Neuronal stem cell (in vitro differentiated cells): ENCODE measurements around the gene GMCL2.
A peak's percentile ranks its signal among the peaks of the same experiment; 100 is the strongest.

ENCODE experiments used
- DNase-seq: peaks from one replicate; pipeline ENCODE4 v3.0.0-alpha.2; 2013; ENCODE audit warnings: low spot score
- H2AFZ ChIP-seq: one replicate; pipeline ENCODE4 v1.6.1; 2013; ENCODE audit warnings: mild to moderate bottlenecking, low read length, inconsistent platforms
- H2AK5ac ChIP-seq: 2 replicates; pipeline ENCODE4 v1.6.1; 2013; ENCODE audit warnings: low read depth, mild to moderate bottlenecking, inconsistent platforms, low read length, moderate library complexity, mixed read lengths
- H2BK120ac ChIP-seq: 2 replicates; pipeline ENCODE4 v1.6.1; 2013; ENCODE audit warnings: low read depth, mild to moderate bottlenecking, inconsistent platforms, low read length, moderate library complexity, mixed read lengths
- H2BK12ac ChIP-seq: one replicate; pipeline ENCODE4 v1.6.1; 2013; ENCODE audit warnings: low read length, inconsistent platforms
- H2BK15ac ChIP-seq: 2 replicates; pipeline ENCODE4 v1.6.1; 2013; ENCODE audit warnings: mild to moderate bottlenecking, low read length, inconsistent platforms, mixed read lengths
- H2BK5ac ChIP-seq: one replicate; pipeline ENCODE4 v1.6.1; 2013; ENCODE audit warnings: inconsistent platforms, mild to moderate bottlenecking, low read length, moderate library complexity
- H3K14ac ChIP-seq: one replicate; pipeline ENCODE4 v1.6.1; 2013; ENCODE audit warnings: low read length, inconsistent platforms
- H3K18ac ChIP-seq: 2 replicates; pipeline ENCODE4 v1.6.1; 2013; ENCODE audit warnings: low read length, inconsistent platforms
- H3K23ac ChIP-seq: 2 replicates; pipeline ENCODE4 v1.6.1; 2013; ENCODE audit warnings: low read depth, mild to moderate bottlenecking, mixed read lengths, low read length, inconsistent platforms; ENCODE audit not compliant: poor library complexity
- H3K27ac ChIP-seq: replicated peaks from 3 replicates; pipeline ENCODE4 v1.5.1; 2013; ENCODE audit warnings: low read length, inconsistent platforms
- H3K27me3 ChIP-seq, 3 experiments: 2 replicates each; pipeline ENCODE4 v1.6.1; 2013; ENCODE audit warnings: low read length in 3 of 3, mild to moderate bottlenecking in 2 of 3, inconsistent platforms in 1 of 3, low read depth in 1 of 3, mixed read lengths in 1 of 3, moderate library complexity in 1 of 3; ENCODE audit not compliant: control insufficient read depth in 3 of 3, insufficient read depth in 3 of 3
- H3K36me3 ChIP-seq, 2 donors: replicated peaks in 1 of 2; 2 replicates each; pipeline ENCODE4 v1.6.1; 2013; ENCODE audit warnings: low read length in 2 of 2; ENCODE audit not compliant: control insufficient read depth in 2 of 2, insufficient read depth in 2 of 2
- H3K4ac ChIP-seq: 2 replicates; pipeline ENCODE4 v1.6.1; 2013; ENCODE audit warnings: inconsistent platforms, mild to moderate bottlenecking, low read length, moderate library complexity
- H3K4me1 ChIP-seq, 2 donors: 1 replicate in 1 of 2; 2 replicates in 1 of 2; pipeline ENCODE4 v1.6.1; 2013; ENCODE audit warnings: low read length in 2 of 2, low read depth in 1 of 2; ENCODE audit not compliant: control insufficient read depth in 2 of 2, insufficient read depth in 1 of 2
- H3K4me2 ChIP-seq: one replicate; pipeline ENCODE4 v1.6.1; 2013; ENCODE audit warnings: mild to moderate bottlenecking, low read length, inconsistent platforms; ENCODE audit not compliant: insufficient read depth, poor library complexity, severe bottlenecking
- H3K4me3 ChIP-seq, 2 donors: 2 replicates each; pipeline ENCODE4 v1.5.1; 2013; ENCODE audit warnings: low read length in 2 of 2, mild to moderate bottlenecking in 2 of 2, inconsistent platforms in 1 of 2, moderate library complexity in 1 of 2
- H3K79me1 ChIP-seq: one replicate; pipeline ENCODE4 v1.6.1; 2013; ENCODE audit warnings: low read depth, mild to moderate bottlenecking, inconsistent platforms, low read length, moderate library complexity
- H3K9ac ChIP-seq: one replicate; pipeline ENCODE4 v1.6.1; 2013; ENCODE audit warnings: mild to moderate bottlenecking, low read depth, low read length, inconsistent platforms; ENCODE audit not compliant: poor library complexity
- H3K9me3 ChIP-seq, 2 donors: replicated peaks in 1 of 2; 2 replicates each; pipeline versions ENCODE3 to v1.6.1; 2013; ENCODE audit warnings: low read length in 2 of 2, mild to moderate bottlenecking in 2 of 2, inconsistent platforms in 1 of 2, low read depth in 1 of 2, mixed read lengths in 1 of 2, moderate library complexity in 1 of 2; ENCODE audit not compliant: control insufficient read depth in 2 of 2, insufficient read depth in 1 of 2
- H4K8ac ChIP-seq: one replicate; pipeline ENCODE4 v1.6.1; 2013; ENCODE audit warnings: low read depth, mild to moderate bottlenecking, inconsistent platforms, low read length, moderate library complexity
- H4K91ac ChIP-seq: one replicate; pipeline ENCODE4 v1.6.1; 2013; ENCODE audit warnings: low read length, low read depth, mild to moderate bottlenecking, inconsistent platforms; ENCODE audit not compliant: poor library complexity
- WGBS, 2 donors: extraction: QIAGEN DNeasy Blood & Tissue Kit; methylation state at CpG; one replicate each; pipeline ENCODE4 v1.1.7; 2013; ENCODE audit warnings: missing lambda C conversion rate in 2 of 2, mixed read lengths in 1 of 2; ENCODE audit not compliant: insufficient read length in 2 of 2, insufficient replicate concordance in 1 of 2; ENCODE audit errors: extremely low coverage in 2 of 2; 5-methylcytosine and 5-hydroxymethylcytosine counted together

Gene GMCL2

DNA sequence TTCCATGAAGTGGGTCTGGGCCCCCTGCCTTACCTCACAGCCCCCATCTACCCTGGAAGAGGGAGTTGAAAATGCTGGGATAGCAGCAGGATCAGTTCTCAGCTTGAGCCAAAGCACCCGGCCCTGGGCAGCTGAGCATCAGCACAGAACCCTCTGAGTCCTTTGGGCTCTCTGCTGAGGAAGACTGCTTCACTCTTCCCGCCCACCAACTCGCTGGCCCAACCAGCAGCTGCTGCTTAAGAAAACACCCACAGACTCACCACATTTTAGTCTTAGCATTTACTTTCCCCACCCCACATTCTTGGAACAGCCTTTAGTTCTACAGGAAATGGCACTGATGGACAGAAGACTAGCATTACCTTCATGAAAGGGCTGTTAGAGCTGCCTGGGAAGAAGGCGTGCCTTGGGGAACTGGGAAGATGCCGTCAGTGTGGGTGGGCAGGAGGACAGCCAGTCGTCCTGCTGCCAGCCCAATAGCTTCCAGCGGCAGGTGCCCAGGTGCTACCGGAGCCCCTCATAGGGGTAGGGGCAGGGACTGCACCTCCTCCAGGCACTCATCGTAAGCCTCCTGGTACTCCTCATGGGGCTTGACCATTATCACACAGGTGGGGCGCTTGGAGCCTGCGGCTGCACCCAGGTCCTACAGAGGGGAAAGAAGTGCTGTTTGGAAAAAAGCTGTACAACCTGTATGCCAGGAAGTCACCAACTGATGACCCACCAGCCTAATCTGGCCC is 37.8 kb downstream of the GMCL2 start:
- H3K27me3 ChIP-seq: no peaks in the 10 kb centered on the region
- no peak overlapping the region for H2AFZ ChIP-seq
- H2BK120ac ChIP-seq: no peak overlapping the region
- no peak overlapping the region for H3K18ac ChIP-seq
- H2AK5ac ChIP-seq: no peak overlapping the region
- H3K4me1 ChIP-seq: peaks cover 0 to 3% of the 10 kb centered on the region in 2 donors
- no peak overlapping the region for H2BK15ac ChIP-seq
- H3K4ac ChIP-seq: no peak overlapping the region
- no peak for DNase-seq
- no CpG with 5 or more reads among the region's 11 CpGs for WGBS, 2 donors
- H3K23ac ChIP-seq: no peak overlapping the region
- no peak overlapping the region for H2BK12ac ChIP-seq
- H3K9ac ChIP-seq: peak overlapping the region; percentile 47
- H3K4me2 ChIP-seq: no peak overlapping the region
- H2BK5ac ChIP-seq: no peak overlapping the region
- peaks cover 6% of the 10 kb centered on the region for H3K79me1 ChIP-seq
- no peak overlapping the region for H3K14ac ChIP-seq
- no peak overlapping the region for H3K27ac ChIP-seq
- H4K8ac ChIP-seq: no peak overlapping the region
- no peaks in the 10 kb centered on the region for H3K9me3 ChIP-seq
- H3K36me3 ChIP-seq: peaks cover 60 to 80% of the 10 kb centered on the region in 2 donors
- no peak overlapping the region for H3K4me3 ChIP-seq
- H4K91ac ChIP-seq: no peak overlapping the region

- Histone ChIP-seq H3K18ac (no peak overlapping the region), H3K4me1 (no peaks in the 10 kb centered on the region), H2AFZ (no peak overlapping the region), H4K91ac (no peak overlapping the region), H3K9me3 (no peaks in the 10 kb centered on the region), H3K79me1 (peaks cover 5% of the 10 kb centered on the region), H3K23ac (no peak overlapping the region), H2BK15ac (no peak overlapping the region), H3K9ac (peak overlapping the region; percentile 53), H2AK5ac (no peak overlapping the region), H3K36me3 (peaks cover 75 to 97% of the 10 kb centered on the region in 2 donors), H2BK120ac (no peak overlapping the region), H3K27ac (no peak overlapping the region), H3K14ac (no peak overlapping the region), H3K4me3 (no peak overlapping the region), H3K4ac (no peak overlapping the region), H3K27me3 (no peaks in the 10 kb centered on the region), H3K4me2 (no peak overlapping the region), H2BK5ac (no peak overlapping the region), H4K8ac (no peak overlapping the region), H2BK12ac (no peak overlapping the region)
- WGBS, 2 donors: no CpG with 5 or more reads among the region's 15 CpGs
- no peak for DNase-seq
These were observed 39.8 kb downstream of the GMCL2 start for GRCh38 chr5:178147406-178147805.

- no peak overlapping the region for H3K18ac ChIP-seq
- no peaks in the 10 kb centered on the region for H3K27me3 ChIP-seq
- no peak overlapping the region for H3K4ac ChIP-seq
- peak overlapping the region; percentile 8 for H3K23ac ChIP-seq
- H3K79me1 ChIP-seq: peaks cover 5% of the 10 kb centered on the region
- no peak overlapping the region for H2BK120ac ChIP-seq
- H3K4me2 ChIP-seq: no peak overlapping the region
- H2AK5ac ChIP-seq: no peak overlapping the region
- H3K14ac ChIP-seq: no peak overlapping the region
- no peak overlapping the region for H2BK5ac ChIP-seq
- no peak overlapping the region for H3K4me3 ChIP-seq
- H3K27ac ChIP-seq: no peak overlapping the region
- H2BK15ac ChIP-seq: no peak overlapping the region
- H3K4me1 ChIP-seq: no peaks in the 10 kb centered on the region
- peaks cover 65 to 98% of the 10 kb centered on the region in 2 donors for H3K36me3 ChIP-seq
- no peak overlapping the region for H3K9ac ChIP-seq
- no peak overlapping the region for H2BK12ac ChIP-seq
- H3K9me3 ChIP-seq: no peaks in the 10 kb centered on the region
- H4K91ac ChIP-seq: no peak overlapping the region
- no peak overlapping the region for H2AFZ ChIP-seq
- no peak overlapping the region for H4K8ac ChIP-seq
- DNase-seq: peak; percentile 31
- WGBS, 2 donors: no CpG with 5 or more reads among the region's 14 CpGs
These were observed 41.0 kb downstream of the GMCL2 start for GRCh38 chr5:178145965-178146820.

DNA sequence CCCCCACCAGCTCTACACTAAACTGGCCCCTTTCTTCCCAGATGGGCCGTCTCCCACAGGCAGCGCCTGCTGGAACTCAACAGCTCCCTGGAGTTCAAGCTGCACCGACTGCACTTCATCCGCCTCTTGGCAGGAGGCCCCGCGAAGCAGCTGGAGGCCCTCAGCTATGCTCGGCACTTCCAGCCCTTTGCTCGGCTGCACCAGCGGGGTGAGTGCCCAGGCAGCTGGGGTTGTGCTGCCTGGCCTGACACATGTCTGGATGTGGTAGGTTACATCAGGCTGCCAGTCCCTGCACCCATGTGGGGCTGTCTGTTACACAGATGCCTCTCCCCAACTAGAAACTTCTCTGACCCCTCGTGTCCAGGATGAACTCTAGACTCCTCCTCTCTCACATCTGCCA is 43.3 kb downstream of the GMCL2 start:
- Histone ChIP-seq H4K91ac (no peak overlapping the region), H3K79me1 (peaks cover 5% of the 10 kb centered on the region), H2BK12ac (no peak overlapping the region), H4K8ac (no peak overlapping the region), H3K4me3 (no peak overlapping the region), H3K4ac (no peak overlapping the region), H3K9ac (peak overlapping the region; percentile 18), H2AFZ (no peak overlapping the region), H2AK5ac (no peak overlapping the region), H2BK5ac (peak overlapping the region; percentile 48), H2BK15ac (no peak overlapping the region), H3K27ac (no peak overlapping the region), H3K9me3 (no peaks in the 10 kb centered on the region), H3K4me2 (no peak overlapping the region), H3K18ac (no peak overlapping the region), H3K27me3 (no peaks in the 10 kb centered on the region), H3K23ac (peak overlapping the region; percentile 43), H3K36me3 (peaks cover 46 to 94% of the 10 kb centered on the region in 2 donors), H3K14ac (no peak overlapping the region), H2BK120ac (no peak overlapping the region), H3K4me1 (no peaks in the 10 kb centered on the region)
- DNase-seq: no peak
- WGBS, 2 donors: no CpG with 5 or more reads among the region's 10 CpGs
